ENCODE measurements around the gene RYR2. TPM values are rescaled to one million over a fixed set of nuclear protein-coding genes. Genes with fewer than 3 reads are reported as not detected.
A peak's percentile ranks its signal among the peaks of the same experiment; 100 is the strongest.

The RYR2 gene
- total RNA-seq, 1 donor from 2014 or later: 0.90 TPM

GRCh38 chr1:237568955-237569354, 527.0 kb downstream of the RYR2 start:
- no peak overlapping the region for H3K27ac ChIP-seq
- TF ChIP-seq EZH2phosphoT487 (IDR thresholded peaks at IDR 0.05) (no peak), CTCF (IDR thresholded peaks at IDR 0.05) (no peak), EZH2 (IDR thresholded peaks at IDR 0.05) (no peak)
- no peaks in the 10 kb centered on the region for H4K20me1 ChIP-seq (ENCODE audit: low read depth)

GRCh38 chr1:237570530-237570929, 528.5 kb downstream of the RYR2 start:
- peaks cover 4% of the 10 kb centered on the region for H3K9me3 Mint-ChIP-seq
- Histone ChIP-seq H3K27ac (no peak overlapping the region), H3K9me3 (ENCODE audit: low read depth) (no peaks in the 10 kb centered on the region), H3K4me1 (no peaks in the 10 kb centered on the region), H3F3A (ENCODE audit: low read depth) (no peaks in the 10 kb centered on the region), H3K4me3 (no peak overlapping the region), H3K4me2 (no peak overlapping the region), H4K20me1 (ENCODE audit: low read depth) (no peaks in the 10 kb centered on the region), H2AFZ (replicated peaks) (no peak overlapping the region), H3K79me2 (ENCODE audit: low read depth) (no peaks in the 10 kb centered on the region), H3K27me3 (no peaks in the 10 kb centered on the region), H3K9ac (no peak overlapping the region), H3K36me3 (no peaks in the 10 kb centered on the region)
- no peak overlapping the region for H3K4me3 Mint-ChIP-seq
- DNase-seq (ENCODE audit: low spot score): no peak
- TF ChIP-seq CTCF (IDR thresholded peaks at IDR 0.05) (peak; percentile 36), EZH2 (IDR thresholded peaks at IDR 0.05) (no peak), EZH2phosphoT487 (IDR thresholded peaks at IDR 0.05) (no peak)
- peaks cover 2% of the 10 kb centered on the region for H3K27me3 Mint-ChIP-seq (ENCODE audit: insufficient read depth, low read depth)
- no peak overlapping the region for H3K27ac Mint-ChIP-seq
- H3K36me3 Mint-ChIP-seq: no peaks in the 10 kb centered on the region
- peaks cover 5% of the 10 kb centered on the region for H3K4me1 Mint-ChIP-seq

More at GRCh38 chr1:237568955-237569354, 527.0 kb downstream of the RYR2 start:
- H3F3A ChIP-seq (ENCODE audit: low read depth): no peaks in the 10 kb centered on the region
- H3K9me3 Mint-ChIP-seq: peaks cover under 1% of the 10 kb centered on the region
- no peaks in the 10 kb centered on the region for H3K36me3 ChIP-seq
- H3K4me3 Mint-ChIP-seq: no peak overlapping the region
- no peaks in the 10 kb centered on the region for H3K4me1 ChIP-seq
- no peaks in the 10 kb centered on the region for H3K27me3 Mint-ChIP-seq (ENCODE audit: insufficient read depth, low read depth)
- no peak overlapping the region for H3K27ac Mint-ChIP-seq
- no peaks in the 10 kb centered on the region for H3K36me3 Mint-ChIP-seq
- peaks cover 5% of the 10 kb centered on the region for H3K4me1 Mint-ChIP-seq
- H2AFZ ChIP-seq (replicated peaks): no peak overlapping the region
- H3K4me2 ChIP-seq: no peak overlapping the region
- no peaks in the 10 kb centered on the region for H3K27me3 ChIP-seq
- no peak for DNase-seq (ENCODE audit: low spot score)
- H3K79me2 ChIP-seq (ENCODE audit: low read depth): no peaks in the 10 kb centered on the region
- no peak overlapping the region for H3K4me3 ChIP-seq
- H3K9ac ChIP-seq: no peak overlapping the region
- H3K9me3 ChIP-seq (ENCODE audit: low read depth): no peaks in the 10 kb centered on the region

- Mint-ChIP-seq H3K4me1 (no peaks in the 10 kb centered on the region), H3K4me3 (no peak overlapping the region)
- TF ChIP-seq CTCF (IDR thresholded peaks at IDR 0.05) (no peak), EZH2 (IDR thresholded peaks at IDR 0.05) (no peak), EZH2phosphoT487 (IDR thresholded peaks at IDR 0.05) (no peak)
Measured at GRCh38 chr1:237574536-237574935, 532.6 kb downstream of the RYR2 start.

More at GRCh38 chr1:237574536-237574935, 532.6 kb downstream of the RYR2 start:
- no peak for DNase-seq (ENCODE audit: low spot score)
- H3K9ac ChIP-seq: no peak overlapping the region
- no peak overlapping the region for H3K27ac ChIP-seq
- no peaks in the 10 kb centered on the region for H3K27me3 ChIP-seq
- Mint-ChIP-seq H3K9me3 (peaks cover 23% of the 10 kb centered on the region), H3K36me3 (no peaks in the 10 kb centered on the region), H3K27me3 (ENCODE audit: insufficient read depth, low read depth) (peaks cover 2% of the 10 kb centered on the region), H3K27ac (no peak overlapping the region)
- H3K4me2 ChIP-seq: no peak overlapping the region
- no peaks in the 10 kb centered on the region for H3K9me3 ChIP-seq (ENCODE audit: low read depth)
- no peaks in the 10 kb centered on the region for H4K20me1 ChIP-seq (ENCODE audit: low read depth)
- H3K4me1 ChIP-seq: no peaks in the 10 kb centered on the region
- H3F3A ChIP-seq (ENCODE audit: low read depth): no peaks in the 10 kb centered on the region
- no peaks in the 10 kb centered on the region for H3K36me3 ChIP-seq
- H3K4me3 ChIP-seq: no peak overlapping the region
- no peaks in the 10 kb centered on the region for H3K79me2 ChIP-seq (ENCODE audit: low read depth)
- H2AFZ ChIP-seq (replicated peaks): no peak overlapping the region
